ENCODE measurements around the gene ZFAND6.
"Not testable (repeated sequence)": the region's sequence is repeated elsewhere in the genome, so short reads cannot be mapped to it uniquely, and the experiment has no call there.

The ZFAND6 gene

GRCh38 chr15:80019168-80019745 is 40.2 kb upstream of the ZFAND6 start:
- DNase-seq (ENCODE audit: low read depth): no peak
- no peak overlapping the region for H3K4me3 ChIP-seq (ENCODE audit: low read depth, low read length)
- TF ChIP-seq, protein P1, sequence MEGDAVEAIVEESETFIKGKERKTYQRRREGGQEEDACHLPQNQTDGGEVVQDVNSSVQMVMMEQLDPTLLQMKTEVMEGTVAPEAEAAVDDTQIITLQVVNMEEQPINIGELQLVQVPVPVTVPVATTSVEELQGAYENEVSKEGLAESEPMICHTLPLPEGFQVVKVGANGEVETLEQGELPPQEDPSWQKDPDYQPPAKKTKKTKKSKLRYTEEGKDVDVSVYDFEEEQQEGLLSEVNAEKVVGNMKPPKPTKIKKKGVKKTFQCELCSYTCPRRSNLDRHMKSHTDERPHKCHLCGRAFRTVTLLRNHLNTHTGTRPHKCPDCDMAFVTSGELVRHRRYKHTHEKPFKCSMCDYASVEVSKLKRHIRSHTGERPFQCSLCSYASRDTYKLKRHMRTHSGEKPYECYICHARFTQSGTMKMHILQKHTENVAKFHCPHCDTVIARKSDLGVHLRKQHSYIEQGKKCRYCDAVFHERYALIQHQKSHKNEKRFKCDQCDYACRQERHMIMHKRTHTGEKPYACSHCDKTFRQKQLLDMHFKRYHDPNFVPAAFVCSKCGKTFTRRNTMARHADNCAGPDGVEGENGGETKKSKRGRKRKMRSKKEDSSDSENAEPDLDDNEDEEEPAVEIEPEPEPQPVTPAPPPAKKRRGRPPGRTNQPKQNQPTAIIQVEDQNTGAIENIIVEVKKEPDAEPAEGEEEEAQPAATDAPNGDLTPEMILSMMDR (IDR thresholded peaks at IDR 0.05; ENCODE audit: low read depth, low read length, missing control alignments): no peak
- in situ Hi-C loops (cut with HindIII; ENCODE audit: low sequenced_read_pairs): no loop called here

DNA sequence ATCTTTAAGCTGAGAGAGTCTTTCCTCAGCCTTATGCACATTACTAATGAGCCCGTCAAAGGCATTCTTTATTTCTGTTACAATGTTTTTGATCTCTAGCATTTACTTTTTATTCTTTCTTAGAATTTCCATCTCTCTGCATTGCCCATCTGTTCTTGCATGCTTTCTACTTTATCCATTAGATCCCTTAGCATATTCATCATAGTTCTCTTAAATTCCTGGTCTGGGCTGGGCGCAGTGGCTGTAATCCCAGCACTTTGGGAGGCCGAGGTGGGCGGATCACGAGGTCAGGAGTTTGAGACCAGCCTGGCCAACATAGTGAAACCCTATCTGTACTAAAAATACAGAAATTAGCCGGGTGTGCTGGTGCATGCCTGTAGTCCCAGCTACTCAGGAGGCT is 39.3 kb upstream of the ZFAND6 start:
- in situ Hi-C loops (cut with HindIII; ENCODE audit: low sequenced_read_pairs); H3K4me3 ChIP-seq (ENCODE audit: low read depth, low read length); DNase-seq (ENCODE audit: low read depth): not testable (repeated sequence)

- TF ChIP-seq, protein P1 (IDR thresholded peaks at IDR 0.05; ENCODE audit: low read depth, low read length, missing control alignments): no peak
- in situ Hi-C loops (cut with HindIII; ENCODE audit: low sequenced_read_pairs): no loop called here
- no peak for DNase-seq (ENCODE audit: low read depth)
- no peak overlapping the region for H3K4me3 ChIP-seq (ENCODE audit: low read depth, low read length)
Measured at GRCh38 chr15:80020731-80021130, 38.7 kb upstream of the ZFAND6 start.

DNA sequence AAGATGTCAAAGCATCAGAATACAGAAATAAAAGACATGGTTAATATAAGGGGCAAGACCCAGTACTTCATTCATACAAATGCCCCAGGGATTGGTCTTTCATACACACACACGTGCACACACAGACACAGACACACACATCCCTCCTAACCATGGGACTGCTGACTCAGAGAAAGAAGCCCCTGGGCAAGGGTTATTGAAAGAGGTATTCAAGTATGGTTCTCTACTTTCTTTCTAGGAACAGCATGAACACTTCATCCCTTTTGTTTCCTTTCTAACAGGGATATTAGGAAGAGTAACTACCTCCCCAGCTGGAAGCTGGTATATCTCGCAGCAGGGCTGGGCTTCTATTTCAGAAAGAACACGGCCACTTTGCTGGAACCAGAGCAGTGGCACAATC is 33.2 kb upstream of the ZFAND6 start:
- no peak for DNase-seq (ENCODE audit: low read depth)
- H3K4me3 ChIP-seq (ENCODE audit: low read depth, low read length): no peak overlapping the region
- TF ChIP-seq, protein P1 (IDR thresholded peaks at IDR 0.05; ENCODE audit: low read depth, low read length, missing control alignments): no peak
- in situ Hi-C loops (cut with HindIII; ENCODE audit: low sequenced_read_pairs): no loop called here

GRCh38 chr15:80026754-80027153 is 32.7 kb upstream of the ZFAND6 start:
- TF ChIP-seq, protein P1 (IDR thresholded peaks at IDR 0.05; ENCODE audit: low read depth, low read length, missing control alignments): no peak
- no peak overlapping the region for H3K4me3 ChIP-seq (ENCODE audit: low read depth, low read length)
- in situ Hi-C loops (cut with HindIII; ENCODE audit: low sequenced_read_pairs): no loop called here
- no peak for DNase-seq (ENCODE audit: low read depth)

DNA sequence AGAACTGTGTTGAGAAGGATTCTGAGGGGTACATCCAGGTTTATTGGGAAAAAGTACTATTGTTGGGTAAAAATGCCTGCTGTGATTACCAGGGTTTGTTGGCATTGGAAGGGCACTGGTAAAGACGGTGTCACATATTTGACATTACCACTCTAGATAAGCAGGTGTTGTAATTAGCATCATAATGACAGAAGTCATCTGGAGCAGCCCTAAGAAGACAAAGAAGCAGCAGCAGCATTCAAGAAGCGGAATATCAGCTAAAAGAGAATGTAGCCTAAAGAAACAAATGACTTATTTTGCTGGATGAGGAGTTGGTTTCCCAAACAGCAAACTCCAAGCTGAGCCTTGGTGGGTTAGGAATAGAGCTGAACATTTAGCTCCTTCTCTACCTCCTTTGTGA is 30.5 kb upstream of the ZFAND6 start:
- no peak overlapping the region for H3K4me3 ChIP-seq (ENCODE audit: low read depth, low read length)
- in situ Hi-C loops (cut with HindIII; ENCODE audit: low sequenced_read_pairs): no loop called here
- no peak for DNase-seq (ENCODE audit: low read depth)
- TF ChIP-seq, protein P1 (IDR thresholded peaks at IDR 0.05; ENCODE audit: low read depth, low read length, missing control alignments): no peak

DNA sequence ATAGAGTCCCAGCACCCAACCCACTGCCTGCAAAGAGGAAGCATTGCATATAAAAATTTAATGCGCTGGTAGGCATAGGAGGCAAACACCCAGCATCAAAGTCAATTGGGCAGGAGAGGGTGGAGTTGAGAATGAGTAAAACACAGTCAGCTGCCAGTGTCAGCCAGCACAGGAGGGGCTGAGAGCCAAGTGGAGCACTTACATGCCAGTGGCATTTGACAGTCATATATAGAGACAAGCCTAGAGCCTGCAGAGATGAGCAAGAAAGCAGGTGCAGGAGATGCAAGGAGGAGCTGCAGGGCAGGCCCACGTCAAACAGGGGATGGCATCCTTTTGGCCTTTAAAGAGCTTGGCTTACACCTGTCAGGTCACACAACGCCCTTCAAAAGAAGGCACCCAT is 27.6 kb upstream of the ZFAND6 start:
- in situ Hi-C loops (cut with HindIII; ENCODE audit: low sequenced_read_pairs): no loop called here
- no peak for DNase-seq (ENCODE audit: low read depth)
- no peak overlapping the region for H3K4me3 ChIP-seq (ENCODE audit: low read depth, low read length)
- TF ChIP-seq, protein P1 (IDR thresholded peaks at IDR 0.05; ENCODE audit: low read depth, low read length, missing control alignments): no peak

All from astrocyte of the cerebellum (primary cell).